Measurements from ENCODE around the gene KMT2A. TPM values are rescaled to one million over a fixed set of nuclear protein-coding genes. Genes with fewer than 3 reads are reported as not detected.

KMT2A gene
- polyA plus RNA-seq, 2 of the 4 experiments (the other 2 are of a cell fraction): 6.8 to 20.3 TPM

- WGBS (ENCODE audit: missing lambda C conversion rate): under 1% methylated on average over 12 of the region's 55 CpGs
These were observed 136.0 kb downstream of the KMT2A start, which contains the start of gene ARCN1 for GRCh38 chr11:118572061-118572980. ARCN1 (plus strand) TSS chr11:118572409; CDS start chr11:118572548, 139 bp downstream.

More at GRCh38 chr11:118572061-118572980, 136.0 kb downstream of the KMT2A start, which contains the start of gene ARCN1:
- peak within 1 kb of the TSS; percentile 90 to 98 for H3K27ac ChIP-seq
- peak within 1 kb of the TSS; percentile 82 for H3K4me2 ChIP-seq
- peaks cover 21% of the 10 kb centered on the region for H3K4me1 ChIP-seq
- CTCF ChIA-PET: interaction anchor here (1.6 kb wide), 1 partner anchor 23 kb away, joined by 5 read pairs; no protein-coding TSS in a partner anchor
- no peaks in the 10 kb centered on the region for H3K9me3 ChIP-seq
- DNase-seq (ENCODE audit: low read depth in 1 of 2, low spot score in 1 of 2) (peak; percentile 66 to 73), FAIRE-seq (no peak), ATAC-seq (peak; percentile 88 to 94)
- H3K4me3 ChIP-seq: peak within 1 kb of the TSS; percentile 87
- POLR2A ChIA-PET: interaction anchor here (1.5 kb wide), 1 partner anchor 37 kb away, joined by 3 read pairs; no protein-coding TSS in a partner anchor
- TF ChIP-seq ZC3H11A (IDR thresholded peaks at IDR 0.05) (no peak), EHF (CRISPR knock-in tag; IDR thresholded peaks at IDR 0.05) (no peak), BHLHE40 (IDR thresholded peaks at IDR 0.05; ENCODE audit: low read depth, low read length) (no peak), BCL3 (IDR thresholded peaks at IDR 0.05) (0 out of 3 replicates have a peak, but pooled peaks have one; percentile 44), RARB (CRISPR knock-in tag; IDR thresholded peaks at IDR 0.05) (no peak), RAD21 (conservative IDR thresholded peaks at IDR 0.05 in 1 of 2, IDR thresholded peaks at IDR 0.05 in 1 of 2) (no peak), HDAC2 (IDR thresholded peaks at IDR 0.05) (no peak), EP300 (IDR thresholded peaks at IDR 0.05) (no peak), CTCF (IDR thresholded peaks at IDR 0.05) (no peak), MAFK (IDR thresholded peaks at IDR 0.05; ENCODE audit: partially characterized antibody) (no peak), JUN (IDR thresholded peaks at IDR 0.05) (peak in 1 of 2 experiments; percentile 62; a peak in 1 of 5 replicates), POLR2A (IDR thresholded peaks at IDR 0.05; ENCODE audit: low read length) (peak; percentile 49), TP53 (CRISPR knock-in tag; IDR thresholded peaks at IDR 0.05) (no peak), PHF8 (IDR thresholded peaks at IDR 0.05; ENCODE audit: borderline replicate concordance, low read depth) (peak; percentile 58; the same call in 1 of the 2 replicates), CHD2 (IDR thresholded peaks at IDR 0.05; ENCODE audit: low read length, partially characterized antibody) (no peak), KDM1A (IDR thresholded peaks at IDR 0.05; ENCODE audit: low read depth) (no peak), NR3C1 (IDR thresholded peaks at IDR 0.05) (no peak), MAZ (IDR thresholded peaks at IDR 0.05; ENCODE audit: borderline replicate concordance, low read depth, low read length) (no peak), GATA3 (IDR thresholded peaks at IDR 0.05; ENCODE audit: borderline replicate concordance) (no peak), HEYL (CRISPR knock-in tag; IDR thresholded peaks at IDR 0.05) (no peak), ATOH8 (CRISPR knock-in tag; IDR thresholded peaks at IDR 0.05; ENCODE audit: low read depth) (no peak), PBX3 (IDR thresholded peaks at IDR 0.05) (no peak)
